ENCODE measurements around the gene PDE6C.

DNA sequence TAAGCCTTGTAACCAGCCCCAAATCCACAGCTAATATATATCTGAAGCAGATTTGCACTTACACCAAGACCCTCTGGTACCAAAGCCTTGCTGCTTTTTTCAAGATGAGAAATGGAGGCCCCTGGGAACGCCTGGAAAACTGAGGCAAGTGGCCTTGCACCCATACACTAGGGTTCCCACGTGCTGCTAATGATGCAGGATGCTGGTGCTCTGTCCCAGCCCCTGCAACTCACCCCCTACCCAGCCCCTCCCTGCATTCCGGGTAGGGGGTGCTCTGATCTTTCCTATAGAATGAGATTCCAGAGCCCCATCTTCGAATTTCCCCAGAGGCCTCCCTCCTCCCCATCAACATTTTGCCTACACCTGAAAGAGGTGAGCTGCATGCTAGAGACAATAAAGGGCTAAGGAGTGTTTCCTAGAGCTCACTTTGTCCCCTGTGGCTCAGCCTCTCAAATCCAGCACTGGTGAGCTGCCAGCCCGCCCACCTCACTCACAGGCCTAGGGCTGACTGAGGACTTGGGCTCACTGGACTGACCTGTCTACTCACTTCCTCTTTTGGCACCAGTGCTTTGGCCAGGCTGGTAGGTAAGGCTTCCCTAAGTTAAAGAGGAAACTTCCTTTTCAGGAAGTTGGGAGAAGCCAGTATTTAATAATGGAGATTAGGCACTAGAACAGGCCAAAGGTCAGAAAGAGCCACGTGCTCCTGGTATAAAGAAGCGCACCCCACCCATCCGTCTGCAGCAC is 21.1 kb upstream of the PDE6C start:
- TF ChIP-seq, protein P1, sequence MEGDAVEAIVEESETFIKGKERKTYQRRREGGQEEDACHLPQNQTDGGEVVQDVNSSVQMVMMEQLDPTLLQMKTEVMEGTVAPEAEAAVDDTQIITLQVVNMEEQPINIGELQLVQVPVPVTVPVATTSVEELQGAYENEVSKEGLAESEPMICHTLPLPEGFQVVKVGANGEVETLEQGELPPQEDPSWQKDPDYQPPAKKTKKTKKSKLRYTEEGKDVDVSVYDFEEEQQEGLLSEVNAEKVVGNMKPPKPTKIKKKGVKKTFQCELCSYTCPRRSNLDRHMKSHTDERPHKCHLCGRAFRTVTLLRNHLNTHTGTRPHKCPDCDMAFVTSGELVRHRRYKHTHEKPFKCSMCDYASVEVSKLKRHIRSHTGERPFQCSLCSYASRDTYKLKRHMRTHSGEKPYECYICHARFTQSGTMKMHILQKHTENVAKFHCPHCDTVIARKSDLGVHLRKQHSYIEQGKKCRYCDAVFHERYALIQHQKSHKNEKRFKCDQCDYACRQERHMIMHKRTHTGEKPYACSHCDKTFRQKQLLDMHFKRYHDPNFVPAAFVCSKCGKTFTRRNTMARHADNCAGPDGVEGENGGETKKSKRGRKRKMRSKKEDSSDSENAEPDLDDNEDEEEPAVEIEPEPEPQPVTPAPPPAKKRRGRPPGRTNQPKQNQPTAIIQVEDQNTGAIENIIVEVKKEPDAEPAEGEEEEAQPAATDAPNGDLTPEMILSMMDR (IDR thresholded peaks at IDR 0.05) = no peak
- TF ChIP-seq EZH2 (IDR thresholded peaks at IDR 0.05; ENCODE audit: borderline replicate concordance, insufficient read depth, low read depth, low read length, poor library complexity, severe bottlenecking) = no peak

All from B cell (primary cell).